ENCODE measurements around the gene RHOBTB1. TPM values are rescaled to one million over a fixed set of nuclear protein-coding genes. Genes with fewer than 3 reads are reported as not detected.

Gene RHOBTB1
- total and polyA plus RNA-seq, 9 of the 15 experiments (the other 6 are each of a cell fraction or from before 2014, with no cell fraction given): 1.7 to 11.7 (median 9.3) TPM

- TF ChIP-seq NR2C2 (CRISPR knock-in tag; IDR thresholded peaks at IDR 0.05) (no peak), NR2C2 (tag; IDR thresholded peaks at IDR 0.05) (0 out of 2 replicates have a peak, but pooled peaks have one; percentile 23), MEF2D (tag; conservative IDR thresholded peaks at IDR 0.05; ENCODE audit: low read depth) (peak; percentile 96), ELF4 (CRISPR knock-in tag; IDR thresholded peaks at IDR 0.05) (no peak), SMC3 (conservative IDR thresholded peaks at IDR 0.05; ENCODE audit: insufficient read depth, low read depth, low read length) (no peak), POLR3G (IDR thresholded peaks at IDR 0.05; ENCODE audit: extremely low read depth, insufficient read length, insufficient replicate concordance) (no peak), RBM17 (IDR thresholded peaks at IDR 0.05; ENCODE audit: borderline replicate concordance, low read depth, low read length) (no peak), JUN (IDR thresholded peaks at IDR 0.05; ENCODE audit: borderline replicate concordance, low read depth, low read length) (peak; percentile 10; the same call in 1 of the 2 replicates), JUN (CRISPR knock-in tag; IDR thresholded peaks at IDR 0.05; ENCODE audit: borderline replicate concordance) (no peak), DDX20 (tag; IDR thresholded peaks at IDR 0.05; ENCODE audit: low read depth) (peak; percentile 57; the same call in 1 of the 2 replicates), E2F1 (CRISPR knock-in tag; IDR thresholded peaks at IDR 0.05) (no peak), ZNF253 (CRISPR knock-in tag; conservative IDR thresholded peaks at IDR 0.05) (no peak), ZKSCAN8 (CRISPR knock-in tag; IDR thresholded peaks at IDR 0.05) (peak; percentile 25; the same call in 1 of the 2 replicates), ATF4 (CRISPR knock-in tag; IDR thresholded peaks at IDR 0.05) (no peak), FOXK2 (conservative IDR thresholded peaks at IDR 0.05 in 1 of 2, IDR thresholded peaks at IDR 0.05 in 1 of 2; ENCODE audit: low read depth in 2 of 2) (peak; percentile 25 to 27; a peak in 2 of 4 replicates), SMARCC2 (IDR thresholded peaks at IDR 0.05; ENCODE audit: low read depth) (no peak), MEIS2 (IDR thresholded peaks at IDR 0.05; ENCODE audit: partially characterized antibody) (peak; percentile 46), NBN (IDR thresholded peaks at IDR 0.05; ENCODE audit: low read depth) (0 out of 2 replicates have a peak, but pooled peaks have one; percentile 32), ZNF133 (CRISPR knock-in tag; IDR thresholded peaks at IDR 0.05) (no peak), ZBTB49 (CRISPR knock-in tag; IDR thresholded peaks at IDR 0.05; ENCODE audit: borderline replicate concordance) (no peak), RBM22 (IDR thresholded peaks at IDR 0.05; ENCODE audit: low read depth, low read length, poor library complexity, severe bottlenecking) (no peak), PTTG1 (tag; IDR thresholded peaks at IDR 0.05; ENCODE audit: low read depth) (no peak), JUND (IDR thresholded peaks at IDR 0.05; ENCODE audit: borderline replicate concordance, low read depth, low read length) (peak; percentile 40; the same call in 1 of the 2 replicates), JUND (tag; IDR thresholded peaks at IDR 0.05; ENCODE audit: borderline replicate concordance, low read depth, low read length) (no peak; the same call in 1 of the 3 replicates), RBBP5 (IDR thresholded peaks at IDR 0.05; ENCODE audit: borderline replicate concordance, insufficient read depth, low read length, poor library complexity, severe bottlenecking) (no peak), FUS (optimal IDR thresholded peaks at IDR 0.05; ENCODE audit: low read depth, low read length) (no peak)
These were observed 115.5 kb downstream of the RHOBTB1 start (continued) for GRCh38 chr10:60828489-60828852.

Measured in K562 (cell line).